Small intestine (tissue), 7 donors: ENCODE measurements around the gene TBC1D10B. TPM values are rescaled to one million over a fixed set of nuclear protein-coding genes. Genes with fewer than 3 reads are reported as not detected.

ENCODE experiments used
- DNase-seq, 2 donors: peaks; one replicate each; pipeline versions ENCODE4 v3.0.0 to v3.0.0-alpha.2; 2013
- FAIRE-seq: peaks from 2 replicates; lab custom pipeline; 2012; peaks lifted over from hg19 to GRCh38; lab: Jason Lieb, UNC
- H3K27ac ChIP-seq, 3 donors: one replicate each; pipeline ENCODE4 v1.5.1; 2013; ENCODE audit warnings: low read length in 2 of 3, mild to moderate bottlenecking in 2 of 3, control low read depth in 1 of 3, inconsistent platforms in 1 of 3, low read depth in 1 of 3, moderate library complexity in 1 of 3
- H3K27me3 ChIP-seq, 3 donors: one replicate each; pipeline ENCODE4 v1.6.1; 2013; ENCODE audit warnings: low read length in 3 of 3, inconsistent platforms in 1 of 3; ENCODE audit not compliant: control insufficient read depth in 3 of 3, insufficient read depth in 3 of 3
- H3K36me3 ChIP-seq, 3 donors: one replicate each; pipeline ENCODE4 v1.6.1; 2013; ENCODE audit warnings: low read length in 3 of 3, inconsistent platforms in 1 of 3, low read depth in 1 of 3, mild to moderate bottlenecking in 1 of 3, moderate library complexity in 1 of 3; ENCODE audit not compliant: control insufficient read depth in 3 of 3, insufficient read depth in 2 of 3
- H3K4me1 ChIP-seq, 3 donors: one replicate each; pipeline ENCODE4 v1.6.1; 2013; ENCODE audit warnings: low read length in 2 of 3, inconsistent platforms in 1 of 3, low read depth in 1 of 3, mild to moderate bottlenecking in 1 of 3, moderate library complexity in 1 of 3; ENCODE audit not compliant: control insufficient read depth in 3 of 3, insufficient read depth in 2 of 3
- H3K4me3 ChIP-seq, 3 donors: one replicate each; pipeline ENCODE4 v1.5.1; 2013; ENCODE audit warnings: low read length in 3 of 3, control low read depth in 1 of 3, inconsistent platforms in 1 of 3, low read depth in 1 of 3, mild to moderate bottlenecking in 1 of 3, moderate library complexity in 1 of 3
- H3K9me3 ChIP-seq, 2 donors: one replicate each; pipeline ENCODE4 v1.6.1; 2013; ENCODE audit warnings: low read depth in 1 of 2, low read length in 1 of 2; ENCODE audit not compliant: control insufficient read depth in 2 of 2, insufficient read depth in 1 of 2
- WGBS, 3 donors: extraction: QIAGEN DNeasy Blood & Tissue Kit; methylation state at CpG; one replicate each; pipeline ENCODE4 v1.1.7; 2013; 5-methylcytosine and 5-hydroxymethylcytosine counted together
- polyA plus RNA-seq, 4 donors: library from polyadenylated mRNA; stranded (reverse) in 3 of 4; unstranded in 1 of 4; fragments of 200-250 nt in 3 of 4; fragments of 120-200 nt in 1 of 4; gene quantifications; one replicate each; pipeline versions ENCODE4 v1.2.1 to v1.2.3, GENCODE V29; 2013
- donor health status: healthy with polysubstance abuse.
- donor health status: control.
- donor health status: control.
- donor health status: Bipolar disorder and iron deficiency.
- donor health status: healthy.

Gene TBC1D10B
- polyA plus RNA-seq, 4 donors: 30.8 to 46.1 (median 41.9) TPM

GRCh38 chr16:30414159-30414558 lies 43.9 kb upstream of the TBC1D10B start:
- Histone ChIP-seq H3K36me3 (peaks cover 0 to 40% (median 0%) of the 10 kb centered on the region in 3 donors), H3K27ac (no peak overlapping the region), H3K27me3 (no peaks in the 10 kb centered on the region), H3K4me1 (peaks cover 0 to 8% (median 0%) of the 10 kb centered on the region in 3 donors), H3K4me3 (no peak overlapping the region), H3K9me3 (no peaks in the 10 kb centered on the region)
- DNase-seq (no peak), FAIRE-seq (no peak)
- 87 to 92% (median 90%) methylated on average over 5 of the region's 5 CpGs for WGBS, 3 donors

- H3K27me3 ChIP-seq: no peaks in the 10 kb centered on the region
- 80 to 93% (median 87%) methylated on average over 6 of the region's 6 CpGs for WGBS, 3 donors
- H3K36me3 ChIP-seq: peaks cover 0 to 32% (median 0%) of the 10 kb centered on the region in 3 donors
- peaks cover 0 to 5% (median 0%) of the 10 kb centered on the region in 3 donors for H3K4me1 ChIP-seq
- DNase-seq (no peak), FAIRE-seq (no peak)
- H3K4me3 ChIP-seq: no peak overlapping the region
- no peak overlapping the region for H3K27ac ChIP-seq
- no peaks in the 10 kb centered on the region for H3K9me3 ChIP-seq
Measured at GRCh38 chr16:30413112-30413806, 43.0 kb upstream of the TBC1D10B start.

- H3K27me3 ChIP-seq: no peaks in the 10 kb centered on the region
- WGBS, 3 donors: 44% methylated on average over 15 of the region's 15 CpGs
- peak; percentile 92 to 93 for DNase-seq
- no peak overlapping the region for H3K4me3 ChIP-seq
- H3K36me3 ChIP-seq: peaks cover 0 to 30% (median 0%) of the 10 kb centered on the region in 3 donors
- H3K4me1 ChIP-seq: peaks cover 0 to 4% (median 0%) of the 10 kb centered on the region in 3 donors
- H3K27ac ChIP-seq: peak overlapping the region in 1 of 3 donors; percentile 47
- FAIRE-seq: no peak
- H3K9me3 ChIP-seq: no peaks in the 10 kb centered on the region
Measured at GRCh38 chr16:30409125-30410060, 39.1 kb upstream of the TBC1D10B start.

- peak overlapping the region; percentile 47 to 84 (median 58) for H3K4me3 ChIP-seq
- H3K9me3 ChIP-seq: no peaks in the 10 kb centered on the region
- peaks cover 0 to 4% (median 0%) of the 10 kb centered on the region in 3 donors for H3K4me1 ChIP-seq
- no peaks in the 10 kb centered on the region for H3K27me3 ChIP-seq
- peaks cover 0 to 20% (median 0%) of the 10 kb centered on the region in 3 donors for H3K36me3 ChIP-seq
- WGBS, 3 donors: 16 to 38% (median 18%) methylated on average over 6 to 19 of the region's 19 CpGs
- DNase-seq (peak in 1 of 2 donors; percentile 8), FAIRE-seq (no peak)
- peak overlapping the region in 2 of 3 donors; percentile 63 to 71 for H3K27ac ChIP-seq
Measured at GRCh38 chr16:30407804-30408534, 37.7 kb upstream of the TBC1D10B start.

DNA sequence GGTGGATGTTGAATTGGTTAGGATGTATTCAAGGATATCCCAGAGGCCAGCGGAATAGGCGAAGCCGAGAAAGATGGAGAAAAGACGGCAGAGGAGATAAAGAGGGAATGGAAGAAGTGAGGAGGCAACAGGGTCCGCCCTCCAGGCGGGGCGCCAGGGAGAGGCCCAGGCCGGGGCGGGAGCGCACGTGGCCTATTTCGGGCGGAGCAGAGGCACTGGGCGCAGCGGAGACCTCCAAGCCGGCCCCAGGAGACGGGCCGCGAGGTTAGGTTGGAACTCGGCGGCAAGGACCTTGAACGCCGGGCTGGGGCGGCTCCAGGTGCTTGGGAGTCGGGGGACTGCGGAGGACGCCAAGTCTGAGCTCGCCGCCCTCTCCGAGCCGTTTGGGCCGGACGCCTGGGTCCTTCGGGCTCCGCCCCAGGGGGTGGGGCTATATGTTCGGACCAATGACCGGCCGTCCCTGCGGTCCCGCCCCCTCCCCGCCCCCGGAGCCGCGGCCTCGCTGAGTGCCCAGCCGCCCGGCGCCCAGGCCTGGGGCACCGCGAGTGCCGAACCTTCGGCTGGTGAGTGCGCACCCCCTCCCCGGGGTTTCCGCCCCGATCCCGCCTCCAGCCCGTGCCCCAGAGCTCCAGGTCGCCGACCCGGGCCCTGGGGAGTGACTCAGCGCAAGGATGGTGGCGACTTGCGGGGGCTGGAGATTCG lies 37.0 kb upstream of the TBC1D10B start, which contains the start of gene ZNF771:
Gene ZNF771 (plus strand): TSS at position 505 of the 702 bp plus-strand sequence. CDS start 448 bp downstream, outside the sequence.
- FAIRE-seq (no peak), DNase-seq (peak; percentile 92 to 97)
- H3K4me1 ChIP-seq: peaks cover 0 to 4% (median 0%) of the 10 kb centered on the region in 3 donors
- H3K27me3 ChIP-seq: no peaks in the 10 kb centered on the region
- H3K36me3 ChIP-seq: peaks cover 0 to 16% (median 0%) of the 10 kb centered on the region in 3 donors
- WGBS, 3 donors: 0 to 1% (median 0%) methylated on average over 45 to 65 of the region's 65 CpGs
- H3K27ac ChIP-seq: peak within 1 kb of the TSS in 2 of 3 donors; percentile 77 to 87
- H3K4me3 ChIP-seq: peak within 1 kb of the TSS; percentile 47 to 84 (median 58)
- H3K9me3 ChIP-seq: no peaks in the 10 kb centered on the region

GRCh38 chr16:30406795-30407101 lies 36.5 kb upstream of the TBC1D10B start:
- DNase-seq: no peak

GRCh38 chr16:30401768-30402425 lies 31.6 kb upstream of the TBC1D10B start:
- WGBS, 3 donors: 56 to 73% (median 66%) methylated on average over 8 of the region's 8 CpGs
- DNase-seq: peak; percentile 40 to 48

More at GRCh38 chr16:30406795-30407101, 36.5 kb upstream of the TBC1D10B start:
- Histone ChIP-seq H3K4me1 (peaks cover 0 to 9% (median 0%) of the 10 kb centered on the region in 3 donors), H3K4me3 (peak overlapping the region in 2 of 3 donors; percentile 47 to 84), H3K27me3 (no peaks in the 10 kb centered on the region), H3K9me3 (no peaks in the 10 kb centered on the region), H3K27ac (peak overlapping the region in 2 of 3 donors; percentile 77 to 87), H3K36me3 (peaks cover 0 to 13% (median 0%) of the 10 kb centered on the region in 3 donors)
- 16 to 19% (median 17%) methylated on average over 14 of the region's 14 CpGs for WGBS, 3 donors
- no peak for FAIRE-seq

More at GRCh38 chr16:30401768-30402425, 31.6 kb upstream of the TBC1D10B start:
- Histone ChIP-seq H3K27ac (no peak overlapping the region), H3K9me3 (no peaks in the 10 kb centered on the region), H3K36me3 (peaks cover 0 to 22% (median 0%) of the 10 kb centered on the region in 3 donors), H3K4me1 (peaks cover 0 to 19% (median 2%) of the 10 kb centered on the region in 3 donors), H3K27me3 (no peaks in the 10 kb centered on the region), H3K4me3 (no peak overlapping the region)
- FAIRE-seq: no peak
